K562 (cell line): ENCODE data around the gene CEACAM18. TPM values are rescaled to one million over a fixed set of nuclear protein-coding genes. Genes with fewer than 3 reads are reported as not detected.

Experiments used
- CREM ChIP-seq: IDR thresholded peaks from 2 replicates; pipeline ENCODE4 v1.6.1; 2014; ENCODE audit warnings: antibody characterized with exemption, low read depth
- JUN ChIP-seq, 2 experiments: sonication (generic) in 1 of 2; formaldehyde crosslinking in 1 of 2; IDR thresholded peaks; 2 replicates each; pipeline versions ENCODE4 v1.6.1 to v1.8.0; 2012 to 2022; ENCODE audit warnings: borderline replicate concordance in 2 of 2, mild to moderate bottlenecking in 2 of 2, improper control_type of control experiment in 1 of 2, low read depth in 1 of 2, low read length in 1 of 2, missing genetic modification reagents in 1 of 2
- KDM4B ChIP-seq, 2 experiments: fragments of 450-650 bp in 1 of 2; sonication (generic) in 1 of 2; IDR thresholded peaks; 2 replicates each; pipeline ENCODE4 v1.6.1; 2016 to 2017; ENCODE audit warnings: borderline replicate concordance in 2 of 2, antibody characterized with exemption in 1 of 2, low read depth in 1 of 2, mild to moderate bottlenecking in 1 of 2
- RBM34 ChIP-seq: fragments of 200-400 bp; formaldehyde crosslinking; IDR thresholded peaks from 2 replicates; pipeline ENCODE4 v1.6.1; 2018; ENCODE audit warnings: low read length, borderline replicate concordance; ENCODE audit not compliant: insufficient read depth
- RFX7 ChIP-seq: fragments of 250-450 bp; sonication (Bioruptor Pico); IDR thresholded peaks from 2 replicates; pipeline ENCODE4 v1.5.1; 2021; ENCODE audit warnings: mild to moderate bottlenecking
- ZNF212 ChIP-seq: fragments of 450-650 bp; formaldehyde crosslinking; IDR thresholded peaks from 2 replicates; pipeline ENCODE4 v1.4.0; 2020; ENCODE audit warnings: mild to moderate bottlenecking
- ZNF274 ChIP-seq: IDR thresholded peaks from 2 replicates; pipeline ENCODE4 v1.6.1; 2011; ENCODE audit warnings: low read depth, mild to moderate bottlenecking, low read length, moderate library complexity, borderline replicate concordance
- ZNF436 ChIP-seq: fragments of 250-450, 450-650 bp; sonication (Bioruptor Pico); formaldehyde crosslinking; IDR thresholded peaks from 2 replicates; pipeline ENCODE4 v1.7.0; 2020; ENCODE audit warnings: mild to moderate bottlenecking
- polyA plus RNA-seq, 8 experiments: library from polyadenylated mRNA; depleted of rRNA in 4 of 8; stranded (reverse) in 5 of 8; unstranded in 3 of 8; fragments of >200 nt; fragmentation: Nextera tagmentation in 2 of 8; fragmentation: Illumina TruSeq in 1 of 8; extraction: Ambion mirVana in 2 of 8; extraction: Trizol in 1 of 8; gene quantifications; 2 replicates each; pipeline versions ENCODE4 v1.2.1 to v1.2.3, GENCODE V29; 2011 to 2014; ENCODE audit warnings: inconsistent platforms in 1 of 8, missing spikeins in 1 of 8
- total RNA-seq, 7 experiments: library from RNA; depleted of rRNA in 6 of 7; stranded (reverse); fragments of >200 nt in 6 of 7; fragmentation: Illumina TruSeq in 2 of 7; extraction: Trizol in 2 of 7; gene quantifications; 2 replicates each; pipeline versions ENCODE4 v1.2.1 to v1.2.3, GENCODE V29; 2011 to 2021; ENCODE audit warnings: low replicate concordance in 1 of 7
- TF ChIP-seq, protein P1 (sequence below): fragments of 450-650 bp; formaldehyde crosslinking; IDR thresholded peaks from 2 replicates; pipeline ENCODE4 v1.4.0; 2022; ENCODE audit warnings: mild to moderate bottlenecking, moderate library complexity
- TF ChIP-seq, protein P2 (sequence below): sonication (generic); formaldehyde crosslinking; IDR thresholded peaks from 2 replicates; pipeline ENCODE4 v1.8.0; 2022; ENCODE audit warnings: mild to moderate bottlenecking, missing genetic modification reagents
- TF ChIP-seq, protein P3 (sequence below): fragments of 250-450 bp; sonication (Bioruptor Pico); IDR thresholded peaks from 2 replicates; pipeline ENCODE4 v1.5.0; 2021; ENCODE audit warnings: mild to moderate bottlenecking, borderline replicate concordance
- TF ChIP-seq, protein P4 (sequence below): fragments of 250-450 bp; sonication (Bioruptor Pico); IDR thresholded peaks from 2 replicates; pipeline ENCODE4 v1.5.0; 2020; ENCODE audit warnings: mild to moderate bottlenecking
- TF ChIP-seq, protein P5 (sequence below): fragments of 250-450 bp; sonication (Bioruptor Pico); IDR thresholded peaks from 2 replicates; pipeline ENCODE4 v1.8.0; 2022; ENCODE audit warnings: moderate library complexity, mild to moderate bottlenecking, inconsistent platforms
- TF ChIP-seq, protein P6 (sequence below): fragments of 250-450 bp; sonication (Bioruptor Pico); IDR thresholded peaks from 2 replicates; pipeline ENCODE4 v1.8.0; 2021; ENCODE audit warnings: moderate library complexity, mild to moderate bottlenecking, inconsistent platforms

CEACAM18 gene
- total and polyA plus RNA-seq, 9 of the 15 experiments (the other 6 are each of a cell fraction or from before 2014, with no cell fraction given), result 0.08 to 0.24 (median 0.15) TPM; not detected in 3

DNA sequence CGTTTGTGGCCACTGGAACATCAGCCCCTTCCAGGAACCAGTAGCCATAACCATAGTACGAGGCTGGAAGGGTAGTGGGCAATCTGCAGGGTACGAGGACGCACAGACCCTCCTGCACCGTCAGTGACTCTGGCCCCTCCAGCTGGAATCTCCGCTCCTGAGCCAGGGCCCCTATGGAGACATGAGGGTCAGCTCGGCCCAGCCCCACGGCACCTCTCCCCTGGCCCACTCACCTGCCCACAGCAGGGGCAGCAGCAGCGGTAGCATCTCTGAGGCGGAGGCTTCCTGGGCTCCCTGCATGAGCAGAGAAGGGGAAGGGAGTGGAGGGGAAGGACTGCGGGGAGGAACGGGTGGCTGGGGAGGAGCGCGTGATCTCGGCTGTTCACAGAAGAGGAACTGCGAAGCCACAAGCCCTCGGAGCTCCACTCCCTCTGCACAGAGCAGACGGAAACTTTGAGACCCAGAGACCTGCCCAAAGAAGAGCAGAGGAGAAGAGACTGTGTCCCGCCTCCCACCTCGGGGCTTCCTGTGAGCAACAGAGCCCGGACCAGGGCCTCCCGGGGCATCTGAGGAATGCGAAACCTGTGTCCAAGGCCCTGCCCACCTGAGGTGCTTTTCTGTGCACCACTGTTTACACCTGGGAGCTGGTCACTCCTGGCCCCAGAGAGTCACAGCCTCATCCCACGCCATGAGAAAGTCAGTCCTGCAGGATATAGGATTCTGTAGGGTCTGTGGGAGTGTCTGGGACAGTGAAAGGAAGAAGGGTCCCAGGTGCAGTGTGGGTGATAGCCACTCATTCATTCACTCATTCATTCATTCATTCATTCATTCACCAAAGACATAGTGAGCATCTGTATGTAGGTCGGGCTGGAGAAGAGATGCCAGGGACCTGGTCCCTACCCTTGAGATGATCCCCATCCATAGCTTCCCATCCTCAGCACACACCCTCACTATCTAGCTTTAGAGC, 53.3 kb downstream of the CEACAM18 start, which contains the start of gene SIGLEC6 (continued):
- peak; percentile 29; the same call in 1 of the 2 replicates for TF ChIP-seq JUN (IDR thresholded peaks at IDR 0.05; ENCODE audit: borderline replicate concordance, low read depth, low read length)
- no peak for TF ChIP-seq JUN (CRISPR knock-in tag; IDR thresholded peaks at IDR 0.05; ENCODE audit: borderline replicate concordance)
- TF ChIP-seq ZNF212, result no peak
- TF ChIP-seq, protein P1, sequence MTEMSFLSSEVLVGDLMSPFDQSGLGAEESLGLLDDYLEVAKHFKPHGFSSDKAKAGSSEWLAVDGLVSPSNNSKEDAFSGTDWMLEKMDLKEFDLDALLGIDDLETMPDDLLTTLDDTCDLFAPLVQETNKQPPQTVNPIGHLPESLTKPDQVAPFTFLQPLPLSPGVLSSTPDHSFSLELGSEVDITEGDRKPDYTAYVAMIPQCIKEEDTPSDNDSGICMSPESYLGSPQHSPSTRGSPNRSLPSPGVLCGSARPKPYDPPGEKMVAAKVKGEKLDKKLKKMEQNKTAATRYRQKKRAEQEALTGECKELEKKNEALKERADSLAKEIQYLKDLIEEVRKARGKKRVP (CRISPR knock-in tag), result 0 out of 2 replicates have a peak, but pooled peaks have one; percentile 10
- TF ChIP-seq, protein P2, sequence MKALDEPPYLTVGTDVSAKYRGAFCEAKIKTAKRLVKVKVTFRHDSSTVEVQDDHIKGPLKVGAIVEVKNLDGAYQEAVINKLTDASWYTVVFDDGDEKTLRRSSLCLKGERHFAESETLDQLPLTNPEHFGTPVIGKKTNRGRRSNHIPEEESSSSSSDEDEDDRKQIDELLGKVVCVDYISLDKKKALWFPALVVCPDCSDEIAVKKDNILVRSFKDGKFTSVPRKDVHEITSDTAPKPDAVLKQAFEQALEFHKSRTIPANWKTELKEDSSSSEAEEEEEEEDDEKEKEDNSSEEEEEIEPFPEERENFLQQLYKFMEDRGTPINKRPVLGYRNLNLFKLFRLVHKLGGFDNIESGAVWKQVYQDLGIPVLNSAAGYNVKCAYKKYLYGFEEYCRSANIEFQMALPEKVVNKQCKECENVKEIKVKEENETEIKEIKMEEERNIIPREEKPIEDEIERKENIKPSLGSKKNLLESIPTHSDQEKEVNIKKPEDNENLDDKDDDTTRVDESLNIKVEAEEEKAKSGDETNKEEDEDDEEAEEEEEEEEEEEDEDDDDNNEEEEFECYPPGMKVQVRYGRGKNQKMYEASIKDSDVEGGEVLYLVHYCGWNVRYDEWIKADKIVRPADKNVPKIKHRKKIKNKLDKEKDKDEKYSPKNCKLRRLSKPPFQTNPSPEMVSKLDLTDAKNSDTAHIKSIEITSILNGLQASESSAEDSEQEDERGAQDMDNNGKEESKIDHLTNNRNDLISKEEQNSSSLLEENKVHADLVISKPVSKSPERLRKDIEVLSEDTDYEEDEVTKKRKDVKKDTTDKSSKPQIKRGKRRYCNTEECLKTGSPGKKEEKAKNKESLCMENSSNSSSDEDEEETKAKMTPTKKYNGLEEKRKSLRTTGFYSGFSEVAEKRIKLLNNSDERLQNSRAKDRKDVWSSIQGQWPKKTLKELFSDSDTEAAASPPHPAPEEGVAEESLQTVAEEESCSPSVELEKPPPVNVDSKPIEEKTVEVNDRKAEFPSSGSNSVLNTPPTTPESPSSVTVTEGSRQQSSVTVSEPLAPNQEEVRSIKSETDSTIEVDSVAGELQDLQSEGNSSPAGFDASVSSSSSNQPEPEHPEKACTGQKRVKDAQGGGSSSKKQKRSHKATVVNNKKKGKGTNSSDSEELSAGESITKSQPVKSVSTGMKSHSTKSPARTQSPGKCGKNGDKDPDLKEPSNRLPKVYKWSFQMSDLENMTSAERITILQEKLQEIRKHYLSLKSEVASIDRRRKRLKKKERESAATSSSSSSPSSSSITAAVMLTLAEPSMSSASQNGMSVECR (CRISPR knock-in tag), result no peak
- no peak for TF ChIP-seq ZNF274
- TF ChIP-seq RBM34, result no peak
- TF ChIP-seq, protein P3, sequence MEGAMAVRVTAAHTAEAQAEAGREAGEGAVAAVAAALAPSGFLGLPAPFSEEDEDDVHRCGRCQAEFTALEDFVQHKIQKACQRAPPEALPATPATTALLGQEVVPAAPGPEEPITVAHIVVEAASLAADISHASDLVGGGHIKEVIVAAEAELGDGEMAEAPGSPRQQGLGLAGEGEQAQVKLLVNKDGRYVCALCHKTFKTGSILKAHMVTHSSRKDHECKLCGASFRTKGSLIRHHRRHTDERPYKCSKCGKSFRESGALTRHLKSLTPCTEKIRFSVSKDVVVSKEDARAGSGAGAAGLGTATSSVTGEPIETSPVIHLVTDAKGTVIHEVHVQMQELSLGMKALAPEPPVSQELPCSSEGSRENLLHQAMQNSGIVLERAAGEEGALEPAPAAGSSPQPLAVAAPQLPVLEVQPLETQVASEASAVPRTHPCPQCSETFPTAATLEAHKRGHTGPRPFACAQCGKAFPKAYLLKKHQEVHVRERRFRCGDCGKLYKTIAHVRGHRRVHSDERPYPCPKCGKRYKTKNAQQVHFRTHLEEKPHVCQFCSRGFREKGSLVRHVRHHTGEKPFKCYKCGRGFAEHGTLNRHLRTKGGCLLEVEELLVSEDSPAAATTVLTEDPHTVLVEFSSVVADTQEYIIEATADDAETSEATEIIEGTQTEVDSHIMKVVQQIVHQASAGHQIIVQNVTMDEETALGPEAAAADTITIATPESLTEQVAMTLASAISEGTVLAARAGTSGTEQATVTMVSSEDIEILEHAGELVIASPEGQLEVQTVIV (CRISPR knock-in tag), result no peak
- TF ChIP-seq, protein P4, sequence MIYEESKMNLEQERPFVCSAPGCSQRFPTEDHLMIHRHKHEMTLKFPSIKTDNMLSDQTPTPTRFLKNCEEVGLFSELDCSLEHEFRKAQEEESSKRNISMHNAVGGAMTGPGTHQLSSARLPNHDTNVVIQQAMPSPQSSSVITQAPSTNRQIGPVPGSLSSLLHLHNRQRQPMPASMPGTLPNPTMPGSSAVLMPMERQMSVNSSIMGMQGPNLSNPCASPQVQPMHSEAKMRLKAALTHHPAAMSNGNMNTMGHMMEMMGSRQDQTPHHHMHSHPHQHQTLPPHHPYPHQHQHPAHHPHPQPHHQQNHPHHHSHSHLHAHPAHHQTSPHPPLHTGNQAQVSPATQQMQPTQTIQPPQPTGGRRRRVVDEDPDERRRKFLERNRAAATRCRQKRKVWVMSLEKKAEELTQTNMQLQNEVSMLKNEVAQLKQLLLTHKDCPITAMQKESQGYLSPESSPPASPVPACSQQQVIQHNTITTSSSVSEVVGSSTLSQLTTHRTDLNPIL (CRISPR knock-in tag), result no peak
- no peak for TF ChIP-seq KDM4B (IDR thresholded peaks at IDR 0.05; ENCODE audit: borderline replicate concordance in 2 of 2, low read depth in 1 of 2)
- TF ChIP-seq, protein P5, sequence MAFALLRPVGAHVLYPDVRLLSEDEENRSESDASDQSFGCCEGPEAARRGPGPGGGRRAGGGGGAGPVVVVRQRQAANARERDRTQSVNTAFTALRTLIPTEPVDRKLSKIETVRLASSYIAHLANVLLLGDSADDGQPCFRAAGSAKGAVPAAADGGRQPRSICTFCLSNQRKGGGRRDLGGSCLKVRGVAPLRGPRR, result no peak
- TF ChIP-seq RFX7 (CRISPR knock-in tag), result no peak
- TF ChIP-seq, protein P6, sequence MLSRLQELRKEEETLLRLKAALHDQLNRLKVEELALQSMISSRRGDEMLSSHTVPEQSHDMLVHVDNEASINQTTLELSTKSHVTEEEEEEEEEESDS, result no peak
- TF ChIP-seq CREM, result peak; percentile 57
- TF ChIP-seq ZNF436 (CRISPR knock-in tag), result no peak
